MM.1S (cell line): ENCODE data around the gene BEX3.

Source experiments
- EZH2 ChIP-seq: fragments of 300-600 bp; sonication (generic); optimal IDR thresholded peaks from 2 replicates; pipeline ENCODE3; 2017; ENCODE audit warnings: low read depth, mild to moderate bottlenecking, antibody characterized with exemption, low read length, mixed read lengths
- EZH2phosphoT487 ChIP-seq: fragments of 300-600 bp; sonication (generic); IDR thresholded peaks from 2 replicates; pipeline ENCODE4 v1.6.1; 2018; ENCODE audit warnings: antibody characterized with exemption, low read length
- TF ChIP-seq, protein P1 (sequence below): fragments of 300-600 bp; sonication (generic); IDR thresholded peaks from 2 replicates; pipeline ENCODE4 v1.5.1; 2016; ENCODE audit warnings: antibody characterized with exemption, low read length, mixed read lengths

GRCh38 chrX:103386332-103386731 lies 10.0 kb downstream of the BEX3 start:
- no peak for TF ChIP-seq EZH2
- TF ChIP-seq, protein P1, sequence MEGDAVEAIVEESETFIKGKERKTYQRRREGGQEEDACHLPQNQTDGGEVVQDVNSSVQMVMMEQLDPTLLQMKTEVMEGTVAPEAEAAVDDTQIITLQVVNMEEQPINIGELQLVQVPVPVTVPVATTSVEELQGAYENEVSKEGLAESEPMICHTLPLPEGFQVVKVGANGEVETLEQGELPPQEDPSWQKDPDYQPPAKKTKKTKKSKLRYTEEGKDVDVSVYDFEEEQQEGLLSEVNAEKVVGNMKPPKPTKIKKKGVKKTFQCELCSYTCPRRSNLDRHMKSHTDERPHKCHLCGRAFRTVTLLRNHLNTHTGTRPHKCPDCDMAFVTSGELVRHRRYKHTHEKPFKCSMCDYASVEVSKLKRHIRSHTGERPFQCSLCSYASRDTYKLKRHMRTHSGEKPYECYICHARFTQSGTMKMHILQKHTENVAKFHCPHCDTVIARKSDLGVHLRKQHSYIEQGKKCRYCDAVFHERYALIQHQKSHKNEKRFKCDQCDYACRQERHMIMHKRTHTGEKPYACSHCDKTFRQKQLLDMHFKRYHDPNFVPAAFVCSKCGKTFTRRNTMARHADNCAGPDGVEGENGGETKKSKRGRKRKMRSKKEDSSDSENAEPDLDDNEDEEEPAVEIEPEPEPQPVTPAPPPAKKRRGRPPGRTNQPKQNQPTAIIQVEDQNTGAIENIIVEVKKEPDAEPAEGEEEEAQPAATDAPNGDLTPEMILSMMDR: no peak
- TF ChIP-seq EZH2phosphoT487: no peak
